HG03066 (cell line): Measurements from ENCODE around the gene MUC6.

Experiments used
- ATAC-seq: cut with Tn5 transposase; IDR thresholded peaks from one replicate; pipeline ENCODE4 v1.9.1; 2021; ENCODE audit warnings: low read depth; ENCODE audit not compliant: unreplicated experiment

Gene MUC6

DNA sequence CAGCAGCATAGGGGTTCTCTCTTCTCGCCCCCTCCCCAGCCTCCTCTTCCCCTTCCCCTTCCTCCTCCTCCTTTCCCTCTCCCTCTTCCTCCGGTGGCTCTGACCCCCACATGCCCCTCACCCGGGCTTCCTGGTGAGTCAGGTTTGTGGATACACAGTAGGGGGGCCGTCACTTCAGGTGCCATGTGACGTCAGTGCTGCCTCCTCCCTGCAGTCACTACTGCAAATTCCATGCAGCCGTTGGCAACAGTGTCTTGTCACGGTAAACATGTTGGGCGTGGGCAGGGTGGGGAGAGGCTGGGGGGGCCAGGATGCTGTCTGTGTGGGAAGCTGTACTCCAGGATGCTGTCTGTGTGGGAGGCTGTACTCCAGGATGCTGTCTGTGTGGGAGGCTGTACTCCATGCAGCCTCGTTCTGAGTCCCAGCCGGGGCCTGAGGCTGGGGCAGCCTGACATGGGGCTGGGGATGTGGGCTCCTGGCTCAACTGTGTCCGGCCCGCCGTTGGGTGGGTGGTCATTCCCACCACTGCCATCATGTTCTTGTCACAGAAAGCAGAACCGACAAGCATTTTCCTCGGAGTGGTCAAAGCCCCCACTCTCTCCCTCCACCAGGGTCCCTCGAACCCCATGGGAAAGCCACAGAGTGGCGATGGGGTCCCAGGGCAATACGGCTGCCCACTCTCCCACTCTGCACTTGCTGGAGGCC, 35.8 kb upstream of the MUC6 start:
- no peak for ATAC-seq

DNA sequence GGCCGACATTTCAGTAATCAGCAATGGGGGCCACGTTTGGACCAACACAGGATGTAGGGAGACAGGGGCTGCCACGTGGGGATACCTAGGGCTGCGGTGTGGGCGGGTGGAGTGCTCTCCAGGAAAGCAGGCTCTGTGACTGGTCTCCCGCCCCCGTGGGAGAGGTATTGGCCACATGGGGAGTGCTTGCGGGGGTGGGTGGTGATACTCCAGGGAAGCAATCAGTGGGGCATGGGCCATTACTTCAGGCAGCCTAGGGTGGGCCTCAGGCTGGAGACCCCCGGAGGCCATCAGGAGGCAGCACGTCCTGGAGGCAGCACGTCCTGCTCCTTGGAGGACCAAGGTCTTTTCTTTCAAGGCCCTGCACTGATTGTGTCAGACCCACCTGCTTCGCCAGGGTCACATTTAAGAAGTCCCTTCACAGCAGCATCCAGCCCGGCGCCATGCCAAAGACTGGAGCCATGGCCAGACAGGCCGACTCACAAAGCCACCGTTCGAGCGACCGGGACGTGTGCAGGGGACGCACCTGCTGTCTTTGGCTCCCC, 35.1 kb upstream of the MUC6 start:
- no peak for ATAC-seq

DNA sequence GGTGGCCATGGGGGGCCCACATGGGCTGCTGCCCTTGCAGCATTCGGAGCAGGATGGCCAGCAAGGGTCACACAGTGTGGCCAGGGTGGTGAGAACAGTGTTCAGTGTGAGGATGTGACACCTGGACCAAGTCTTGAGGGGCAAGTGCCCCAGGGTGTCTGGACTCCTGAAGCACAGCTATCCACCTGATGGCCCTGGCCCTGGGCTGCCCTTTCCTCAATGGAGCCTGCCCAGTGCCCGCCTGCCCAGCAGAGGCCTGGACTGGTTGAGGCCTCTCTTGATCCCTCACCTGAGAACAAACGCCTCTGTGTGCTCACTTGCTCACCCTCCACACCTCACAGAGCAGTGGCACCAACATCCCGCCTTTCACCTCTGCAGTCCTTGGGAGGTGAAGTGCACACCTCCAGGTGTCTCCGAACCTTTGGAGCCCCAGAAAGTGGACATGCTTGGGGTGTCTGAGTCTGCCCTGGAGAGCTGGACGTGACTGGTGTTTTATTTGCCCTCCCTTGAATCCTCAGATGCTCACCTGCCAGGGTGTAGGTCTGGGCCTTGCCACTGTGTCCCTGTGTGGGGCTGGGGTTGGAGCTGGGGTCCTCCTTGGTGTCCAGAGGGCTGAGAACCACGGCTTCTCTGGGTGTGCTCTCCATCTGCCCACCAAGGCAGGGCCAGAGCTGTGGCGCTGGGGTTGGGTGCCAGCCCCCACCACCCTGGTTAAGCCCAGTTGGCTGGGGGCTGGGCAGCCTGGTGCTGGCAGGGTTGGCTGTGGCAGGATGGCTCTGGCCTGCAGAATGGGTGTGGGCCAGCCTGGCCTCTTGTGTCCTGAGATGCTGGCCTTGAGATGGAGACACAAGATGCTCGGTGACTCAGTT, 34.3 kb upstream of the MUC6 start:
- no peak for ATAC-seq

DNA sequence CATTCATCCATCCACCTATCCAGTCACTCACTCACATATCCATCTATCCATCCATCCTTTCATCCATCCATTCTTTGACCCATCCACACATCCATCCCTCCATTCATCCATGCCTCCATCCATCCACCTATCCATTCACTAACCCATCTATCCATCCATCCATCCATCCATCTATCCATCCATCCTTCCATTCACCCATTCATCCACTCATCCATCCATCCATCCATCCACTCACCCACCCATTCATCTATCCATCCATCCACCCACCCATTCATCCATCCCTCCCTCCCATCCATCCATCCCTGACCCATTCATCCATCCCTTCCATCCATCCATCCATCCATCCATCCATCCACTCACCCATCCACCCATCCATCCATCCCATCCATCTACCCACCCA, 33.2 kb upstream of the MUC6 start:
- ATAC-seq, result no peak

DNA sequence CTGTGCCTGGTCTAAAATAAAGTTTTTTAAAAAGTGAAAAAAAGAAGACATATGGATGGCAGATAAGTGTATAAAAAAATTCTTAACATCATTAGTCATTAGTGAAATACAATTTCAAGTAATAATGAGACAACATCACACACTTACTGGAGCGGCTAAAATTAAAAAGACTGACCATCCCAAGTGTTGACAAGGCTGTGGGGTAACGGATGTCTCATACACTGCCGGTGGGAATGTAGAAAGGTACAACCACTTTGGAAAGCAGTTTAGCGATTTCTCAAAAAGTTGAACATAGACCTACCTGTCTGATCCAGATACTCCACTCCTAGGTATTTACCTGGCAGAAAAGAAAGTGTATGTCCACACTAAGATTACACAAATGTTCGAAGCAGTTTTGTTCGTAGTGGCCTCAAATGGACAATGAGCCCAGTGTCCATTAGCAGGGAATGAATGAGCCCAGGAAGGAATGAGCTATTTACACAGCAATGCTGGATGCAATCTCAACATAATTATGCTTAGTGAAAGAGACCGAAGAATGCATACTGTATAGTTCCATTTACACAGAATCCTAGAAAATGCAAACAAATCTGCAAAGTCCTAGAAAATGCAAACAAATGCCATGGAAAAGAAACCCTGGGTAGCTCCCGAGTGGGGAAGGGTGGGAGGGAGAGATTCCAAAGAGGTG, 31.4 kb upstream of the MUC6 start:
- ATAC-seq, result no peak

DNA sequence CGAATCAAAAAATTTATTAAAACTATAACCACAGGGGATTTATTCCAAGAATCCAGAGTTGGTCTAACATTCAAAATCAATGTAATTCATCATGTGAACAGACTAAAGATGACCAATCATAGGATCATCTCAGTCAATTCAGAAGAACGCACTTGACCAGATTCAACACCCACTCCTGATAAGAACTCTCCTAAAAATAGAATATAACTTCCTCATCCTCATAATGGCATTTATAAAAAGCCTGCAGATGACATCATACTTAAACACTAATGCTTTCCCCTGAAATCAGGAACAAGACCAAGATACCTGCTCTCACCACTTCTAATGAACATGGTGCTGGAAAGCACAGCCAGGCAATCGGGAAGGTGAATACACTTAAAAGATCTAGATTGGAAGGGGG, 27.6 kb upstream of the MUC6 start:
- no peak for ATAC-seq

DNA sequence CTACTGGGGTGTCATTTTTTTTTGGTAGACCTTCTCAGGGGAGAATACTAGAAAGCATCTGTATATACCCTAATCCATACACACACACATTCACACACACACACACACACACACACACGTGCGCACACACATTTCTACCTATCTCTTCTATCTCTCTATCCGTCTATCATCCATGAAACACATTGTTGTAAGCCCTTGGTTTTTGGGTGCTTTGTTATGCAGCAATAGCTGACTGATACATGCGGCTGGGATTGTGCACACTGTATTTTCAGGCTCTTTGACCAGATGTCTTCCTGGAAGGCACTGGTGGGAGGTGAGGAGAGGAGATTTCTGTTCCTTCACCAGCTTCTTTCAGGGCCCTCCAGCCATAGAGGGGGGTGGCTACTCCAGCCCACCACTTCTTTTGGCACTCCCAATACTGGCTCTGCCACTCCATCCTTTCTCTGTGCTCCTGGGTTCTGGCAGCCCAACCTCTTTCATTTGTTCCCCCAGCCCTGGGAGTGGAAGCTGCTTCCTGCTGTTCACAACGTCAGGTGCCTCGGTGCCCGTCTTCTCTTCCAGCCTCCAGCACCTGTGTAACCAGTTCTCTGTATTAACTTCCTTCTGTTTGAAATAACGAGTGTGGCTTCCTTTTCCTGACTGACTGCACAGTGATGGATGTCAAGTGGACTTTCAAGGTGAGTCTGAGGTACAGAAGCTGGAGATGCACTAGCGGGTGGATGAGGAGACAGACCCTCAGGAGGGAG, 25.7 kb upstream of the MUC6 start:
- ATAC-seq, result no peak

DNA sequence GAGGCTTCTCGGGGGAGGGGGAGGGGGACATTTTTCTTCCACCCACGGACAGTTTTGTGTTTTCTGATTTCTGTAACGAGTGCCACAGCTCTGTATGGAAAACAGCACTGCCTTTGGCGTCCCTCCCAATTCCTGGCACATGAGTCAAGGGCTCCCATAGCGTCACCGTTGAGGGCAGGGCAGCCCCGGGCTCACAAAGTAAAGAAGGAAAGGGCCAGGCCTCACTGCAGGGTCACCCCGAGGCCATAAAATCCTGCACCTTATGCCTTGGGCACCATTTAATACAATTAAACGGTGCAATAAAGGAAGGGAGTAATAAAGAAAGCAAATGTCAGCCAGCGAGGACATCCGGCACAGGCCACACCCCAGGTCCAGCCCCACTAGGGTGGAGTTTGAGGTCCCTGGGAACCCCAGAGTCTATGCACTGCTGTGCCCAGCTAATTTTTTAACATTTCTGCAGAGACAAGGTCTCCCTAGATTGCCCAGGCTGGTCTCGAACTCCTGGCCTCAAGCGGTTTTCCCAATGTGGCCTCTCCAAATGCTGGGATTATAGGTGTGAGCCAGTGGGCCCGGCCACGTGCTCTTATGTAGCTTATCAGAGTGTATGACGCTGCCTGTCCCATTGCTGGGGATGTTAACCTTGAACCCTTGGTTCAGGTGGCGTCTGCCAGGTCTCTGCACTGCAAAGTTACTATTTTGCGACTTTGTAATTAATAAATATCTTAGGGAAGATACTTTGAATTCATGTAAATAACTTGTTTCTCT, 24.5 kb upstream of the MUC6 start:
- no peak for ATAC-seq

DNA sequence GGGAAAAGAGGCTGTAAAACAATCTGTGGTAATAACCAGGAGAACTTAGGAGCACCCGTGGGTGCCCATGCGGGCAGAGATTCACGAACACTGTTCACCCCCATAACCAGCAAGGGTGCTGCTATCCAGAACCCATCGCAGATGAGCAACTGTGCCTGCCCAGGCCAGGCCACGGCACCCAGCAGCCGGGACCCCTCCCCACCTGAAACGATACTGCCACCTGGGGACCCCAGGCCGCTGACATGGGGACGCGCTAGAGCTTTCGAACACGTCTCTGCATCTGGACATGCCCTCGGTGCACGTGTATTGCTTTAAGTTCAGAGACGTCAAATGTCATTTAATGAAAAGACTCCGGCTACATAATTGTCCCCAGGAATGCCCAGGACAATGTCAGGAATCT, 23.9 kb upstream of the MUC6 start:
- no peak for ATAC-seq

DNA sequence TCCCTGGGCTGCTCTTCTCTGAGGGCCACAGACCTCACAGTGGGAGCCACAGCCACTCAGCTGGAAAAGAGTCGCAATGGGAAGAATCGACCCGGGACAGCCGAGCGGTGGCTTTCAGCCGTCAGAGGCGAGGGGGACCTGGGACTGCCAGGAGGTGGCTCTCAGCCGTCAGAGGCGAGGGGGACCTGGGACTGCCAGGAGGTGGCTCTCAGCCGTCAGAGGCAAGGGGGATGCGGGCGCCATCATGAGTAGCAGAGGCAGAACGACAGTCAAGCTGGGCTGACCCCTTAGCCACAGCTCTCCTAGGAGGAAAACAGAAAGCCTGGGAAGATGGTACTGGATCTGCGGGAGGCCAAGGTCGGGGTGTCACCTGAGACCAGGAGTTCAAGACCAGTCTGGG, 23.2 kb upstream of the MUC6 start:
- no peak for ATAC-seq

DNA sequence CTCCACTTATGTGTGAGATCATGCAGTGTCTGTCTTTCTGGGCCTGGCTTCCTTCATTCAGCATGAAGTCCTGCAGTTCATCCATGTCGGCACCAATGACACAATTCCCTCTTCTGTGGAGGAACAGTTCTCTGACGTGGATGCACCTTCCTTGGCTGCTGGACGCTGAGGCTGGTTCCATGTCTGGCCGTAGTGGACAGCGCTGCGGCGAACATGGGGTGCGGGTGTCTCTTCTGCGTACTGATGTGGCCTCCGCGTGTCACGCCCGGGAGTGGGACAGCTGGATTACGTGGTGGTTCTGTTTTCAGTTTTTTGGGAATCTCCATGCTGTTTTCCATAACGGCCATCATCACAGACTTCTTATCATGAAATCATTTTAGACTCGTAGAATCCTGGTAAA, 21.3 kb upstream of the MUC6 start:
- no peak for ATAC-seq

DNA sequence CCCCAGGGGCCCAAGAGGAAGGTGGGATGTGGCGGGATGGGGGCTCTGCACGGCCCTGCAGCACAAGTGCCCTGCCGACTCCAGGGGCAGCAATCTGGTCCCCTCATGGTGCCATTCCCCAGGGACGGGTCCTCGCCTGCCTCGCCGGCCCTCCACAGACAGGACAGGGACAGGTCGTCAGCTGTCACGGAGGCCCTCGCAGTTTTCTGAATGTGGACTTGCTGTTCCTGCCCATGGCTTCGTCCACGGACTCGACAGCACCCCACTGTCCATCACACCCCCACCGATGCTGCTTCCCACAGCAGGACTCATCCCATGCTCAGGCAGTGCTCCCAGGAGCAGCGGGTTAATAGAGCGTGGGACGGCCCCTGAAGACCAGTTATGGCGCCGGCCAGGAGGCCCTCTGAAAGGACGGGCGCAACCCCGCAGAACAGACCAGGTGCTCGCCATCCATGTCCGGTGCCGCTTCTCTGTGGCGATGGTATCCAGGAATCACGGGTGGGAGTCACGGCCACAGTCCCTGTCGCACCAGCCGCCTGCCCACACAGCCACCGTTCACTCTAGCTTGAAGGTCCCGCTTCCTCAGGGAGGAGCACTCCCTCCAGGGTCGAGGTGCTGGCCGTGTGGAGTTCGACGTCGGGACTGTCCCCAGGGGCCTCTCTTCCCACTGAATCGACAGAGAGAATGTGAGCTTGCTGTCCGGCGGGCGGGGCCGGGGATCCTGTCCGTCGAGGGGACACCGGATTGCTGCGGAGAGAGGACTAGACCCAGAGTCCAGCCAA, 19.7 kb upstream of the MUC6 start:
- ATAC-seq, result no peak

DNA sequence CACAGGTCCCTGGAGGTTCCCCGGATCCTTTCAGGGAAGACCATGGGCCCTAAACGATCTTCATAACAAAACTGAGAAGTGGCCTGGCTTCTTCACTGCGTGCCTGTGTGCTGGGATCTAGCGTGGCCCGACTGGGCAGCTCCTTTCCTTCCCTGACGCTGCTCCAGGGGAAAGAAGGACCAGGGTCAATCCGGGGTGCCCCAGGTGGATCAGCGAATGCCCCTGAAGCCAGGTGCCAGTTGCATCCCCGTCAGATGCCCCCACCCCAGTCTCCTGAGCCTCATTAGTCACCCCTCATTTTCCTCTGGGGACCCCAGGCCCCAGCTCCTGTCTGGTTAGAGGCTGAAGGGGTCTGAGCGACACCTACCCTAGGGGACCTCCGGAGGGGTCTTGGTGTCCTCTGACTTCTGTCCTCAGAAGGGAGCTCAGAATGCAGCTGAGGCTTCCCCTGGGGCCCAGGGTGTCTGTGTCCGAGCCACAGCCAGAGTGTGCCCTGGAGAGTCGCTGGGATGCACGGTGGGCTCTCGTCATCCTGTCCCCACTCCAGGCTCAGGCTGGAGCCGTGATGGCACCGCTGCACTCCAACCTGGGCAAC, 18.7 kb upstream of the MUC6 start:
- no peak for ATAC-seq

DNA sequence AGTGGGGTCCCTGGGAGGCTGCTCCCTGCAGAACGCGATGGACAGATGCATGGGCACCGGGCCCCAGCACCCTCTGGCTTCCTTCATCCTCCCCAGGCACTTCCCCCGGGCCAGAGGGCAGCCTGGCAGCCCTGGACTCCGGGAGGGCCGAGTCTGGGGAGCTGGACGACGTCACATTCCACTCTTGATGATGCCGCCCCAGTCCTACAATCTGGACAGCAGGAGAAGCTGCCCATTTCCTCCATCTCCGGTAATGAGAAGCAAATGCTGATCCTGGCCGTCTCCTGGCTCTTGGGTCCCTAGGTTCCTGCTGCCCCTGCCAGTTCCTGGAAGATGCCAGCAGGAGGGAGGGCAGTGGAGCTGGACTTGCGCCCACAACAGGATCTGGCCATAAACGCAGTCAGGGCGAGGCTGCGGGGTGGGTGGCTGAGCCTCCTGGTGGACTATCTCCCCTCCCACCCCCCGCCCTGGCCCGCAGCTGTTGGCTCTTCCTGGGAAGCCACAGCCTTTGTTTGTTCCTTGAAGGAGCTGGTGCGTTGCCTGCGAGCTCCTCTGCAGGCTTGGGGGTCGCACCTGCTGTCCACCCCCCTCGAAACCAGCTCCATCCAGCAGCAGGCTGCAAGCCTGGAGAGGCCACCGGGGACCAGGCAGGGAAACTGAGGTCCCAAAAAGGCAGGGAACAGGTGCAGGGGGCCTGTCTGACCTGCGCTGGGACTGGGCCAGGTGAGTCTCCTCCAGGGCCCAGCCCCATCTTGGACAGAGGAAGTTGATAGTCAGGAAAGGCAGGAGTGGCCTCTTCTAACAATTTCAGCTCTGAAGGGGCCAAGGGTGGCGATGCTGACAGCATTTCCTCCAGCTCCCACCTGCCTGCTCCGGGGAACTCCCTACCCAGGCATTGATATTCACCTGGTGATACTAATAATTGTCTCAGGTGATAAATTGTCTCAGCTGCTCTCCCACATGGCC, 17.9 kb upstream of the MUC6 start:
- no peak for ATAC-seq

DNA sequence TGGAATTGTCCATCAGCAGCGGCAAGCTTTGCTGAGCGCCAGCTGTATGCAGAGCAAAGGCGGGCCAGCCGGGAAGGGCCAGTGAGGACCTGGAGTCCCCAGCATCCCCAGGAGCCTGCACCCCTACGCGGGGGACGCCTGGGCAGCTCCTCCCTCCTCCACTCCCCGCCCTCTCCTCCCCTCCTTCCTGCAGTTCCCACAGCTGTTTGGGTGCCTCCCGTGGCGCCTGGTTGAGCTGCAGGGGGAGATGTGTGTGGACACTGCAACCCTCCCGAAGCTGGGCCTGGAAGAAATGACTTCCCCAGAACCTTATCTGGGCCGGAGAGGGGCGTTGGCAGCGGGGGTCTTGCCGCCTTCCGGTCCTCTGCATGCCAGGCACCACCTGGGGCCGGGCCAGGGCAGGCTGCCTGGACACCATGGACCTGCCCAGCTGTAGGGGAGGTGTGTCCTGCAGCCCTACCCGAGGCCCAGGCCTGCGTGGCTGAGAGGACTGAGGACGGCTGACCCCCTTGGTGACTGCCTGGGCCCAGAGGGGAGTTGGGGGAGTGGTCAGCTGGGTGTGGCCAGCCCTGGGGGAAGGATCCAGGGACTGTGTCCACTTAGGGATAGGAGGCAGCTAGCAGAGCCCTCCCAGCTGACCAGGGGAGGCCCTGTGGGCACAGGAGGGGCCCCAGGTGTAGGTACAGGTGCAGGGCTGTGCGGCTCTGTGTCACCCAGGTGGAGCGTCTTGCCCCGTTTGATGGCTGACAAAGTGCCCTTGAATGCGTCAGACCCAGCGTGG, 16.8 kb upstream of the MUC6 start:
- no peak for ATAC-seq

DNA sequence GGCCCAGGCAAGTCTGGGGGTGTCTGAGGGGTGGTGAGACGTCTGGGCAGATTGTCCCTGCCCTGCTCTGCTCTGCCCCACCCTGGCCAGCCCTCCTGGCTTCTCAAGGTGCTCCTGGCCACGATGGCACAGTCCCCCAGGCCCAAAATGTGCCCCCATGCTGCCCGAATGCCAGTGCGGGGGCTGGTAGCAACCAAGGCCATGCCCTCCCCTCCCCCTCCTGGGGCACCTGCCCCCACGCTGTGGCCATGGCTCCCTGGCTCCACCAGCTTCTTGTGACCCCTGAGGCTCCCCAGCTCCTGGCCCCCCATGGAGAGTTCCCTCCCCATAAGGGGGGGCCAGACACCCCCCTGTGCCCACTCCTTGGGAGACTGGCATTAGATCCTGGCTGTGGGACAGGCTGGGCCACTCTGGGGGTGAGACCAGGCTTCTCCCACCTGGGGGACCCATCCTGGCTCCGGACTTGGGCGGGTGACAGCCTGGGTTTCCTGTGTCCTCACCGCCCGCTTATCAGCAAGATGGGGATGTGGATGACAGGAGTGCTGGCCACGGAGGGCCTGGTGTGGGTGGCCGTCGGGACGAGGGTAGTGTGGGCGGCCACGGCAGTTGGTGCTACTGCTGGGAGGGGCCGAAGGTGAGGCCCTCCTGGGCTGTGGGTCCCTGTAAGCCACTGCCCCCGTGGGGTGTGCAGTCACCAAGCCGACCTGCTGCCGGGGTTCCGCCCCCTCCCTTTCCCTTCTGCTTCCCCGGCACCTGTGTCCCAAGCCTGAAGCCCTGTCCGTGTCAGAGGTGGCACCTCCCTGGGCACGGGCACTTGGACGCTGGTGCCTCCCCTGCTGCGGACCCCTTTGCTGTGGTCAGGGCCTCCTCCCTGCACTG, 15.9 kb upstream of the MUC6 start:
- ATAC-seq, result no peak
